Suppressor macrophage treated with lipopolysaccharide for 4 hours (primary cell): ENCODE measurements around the gene BCAR3.
"Not testable (repeated sequence)": the region's sequence is repeated elsewhere in the genome, so short reads cannot be mapped to it uniquely, and the experiment has no call there.

Experiments used
- DNase-seq: peaks from one replicate; pipeline ENCODE4 v3.0.0-alpha.2; 2020

BCAR3 gene

GRCh38 chr1:93574511-93574910 lies 107.1 kb downstream of the BCAR3 start:
- DNase-seq = no peak

GRCh38 chr1:93573940-93574469 lies 107.6 kb downstream of the BCAR3 start:
- no peak for DNase-seq

- no peak for DNase-seq
These were observed 109.9 kb downstream of the BCAR3 start for GRCh38 chr1:93571623-93572310.

GRCh38 chr1:93569489-93569888 lies 112.1 kb downstream of the BCAR3 start:
- DNase-seq = peak; percentile 72

GRCh38 chr1:93567255-93567918 lies 114.2 kb downstream of the BCAR3 start:
- peak; percentile 60 for DNase-seq

- DNase-seq = peak; percentile 17
These were observed 115.4 kb downstream of the BCAR3 start for GRCh38 chr1:93566227-93566626.

GRCh38 chr1:93565496-93566206 lies 116.0 kb downstream of the BCAR3 start:
- DNase-seq = no peak

GRCh38 chr1:93559695-93560094 lies 121.9 kb downstream of the BCAR3 start:
- no peak for DNase-seq

- DNase-seq = peak; percentile 35
These were observed 122.6 kb downstream of the BCAR3 start for GRCh38 chr1:93559045-93559444.

GRCh38 chr1:93556291-93556690 lies 125.3 kb downstream of the BCAR3 start:
- DNase-seq = no peak

GRCh38 chr1:93554883-93555872 lies 126.5 kb downstream of the BCAR3 start:
- DNase-seq = no peak

GRCh38 chr1:93553886-93554490 lies 127.6 kb downstream of the BCAR3 start:
- DNase-seq = not testable (repeated sequence)

GRCh38 chr1:93552741-93553455 lies 128.7 kb downstream of the BCAR3 start:
- peak; percentile 22 for DNase-seq

GRCh38 chr1:93549811-93550210 lies 131.8 kb downstream of the BCAR3 start:
- DNase-seq = peak; percentile 18

GRCh38 chr1:93549131-93549530 lies 132.5 kb downstream of the BCAR3 start:
- no peak for DNase-seq

GRCh38 chr1:93546162-93546863 lies 135.3 kb downstream of the BCAR3 start:
- DNase-seq = no peak

- no peak for DNase-seq
These were observed 139.2 kb downstream of the BCAR3 start for GRCh38 chr1:93542398-93542797.

GRCh38 chr1:93541045-93541444 lies 140.6 kb downstream of the BCAR3 start:
- DNase-seq = no peak

GRCh38 chr1:93537924-93538323 lies 143.7 kb downstream of the BCAR3 start:
- no peak for DNase-seq

- peak; percentile 8 for DNase-seq
These were observed 144.2 kb downstream of the BCAR3 start for GRCh38 chr1:93537396-93537795.

- DNase-seq = no peak
These were observed 148.0 kb downstream of the BCAR3 start for GRCh38 chr1:93533677-93534076.
